ENCODE measurements around the gene NAT10. TPM values are rescaled to one million over a fixed set of nuclear protein-coding genes. Genes with fewer than 3 reads are reported as not detected.

NAT10 gene
- total RNA-seq, 1 donor from 2014 or later, result 11.3 TPM

DNA sequence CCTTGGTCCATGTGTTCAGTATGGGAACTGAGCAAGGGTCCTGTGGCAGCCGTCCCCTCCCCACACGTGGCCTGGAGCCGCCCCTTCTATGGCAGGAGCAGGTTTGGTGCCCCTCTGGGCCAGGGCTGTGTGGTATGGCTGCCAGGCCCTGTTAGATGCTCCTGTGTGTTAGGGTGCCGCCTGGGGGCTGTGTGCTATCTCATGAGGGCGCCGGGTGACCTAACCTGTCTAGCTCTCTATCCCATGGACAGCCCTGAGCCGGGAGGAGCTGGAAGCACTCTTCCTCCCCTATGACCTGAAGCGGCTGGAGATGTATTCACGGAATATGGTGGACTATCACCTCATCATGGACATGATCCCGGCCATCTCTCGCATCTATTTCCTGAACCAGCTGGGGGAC, 34.7 kb downstream of the NAT10 start:
- intact Hi-C loops (cut with DNase I), result no loop called here
- TF ChIP-seq, protein P1, sequence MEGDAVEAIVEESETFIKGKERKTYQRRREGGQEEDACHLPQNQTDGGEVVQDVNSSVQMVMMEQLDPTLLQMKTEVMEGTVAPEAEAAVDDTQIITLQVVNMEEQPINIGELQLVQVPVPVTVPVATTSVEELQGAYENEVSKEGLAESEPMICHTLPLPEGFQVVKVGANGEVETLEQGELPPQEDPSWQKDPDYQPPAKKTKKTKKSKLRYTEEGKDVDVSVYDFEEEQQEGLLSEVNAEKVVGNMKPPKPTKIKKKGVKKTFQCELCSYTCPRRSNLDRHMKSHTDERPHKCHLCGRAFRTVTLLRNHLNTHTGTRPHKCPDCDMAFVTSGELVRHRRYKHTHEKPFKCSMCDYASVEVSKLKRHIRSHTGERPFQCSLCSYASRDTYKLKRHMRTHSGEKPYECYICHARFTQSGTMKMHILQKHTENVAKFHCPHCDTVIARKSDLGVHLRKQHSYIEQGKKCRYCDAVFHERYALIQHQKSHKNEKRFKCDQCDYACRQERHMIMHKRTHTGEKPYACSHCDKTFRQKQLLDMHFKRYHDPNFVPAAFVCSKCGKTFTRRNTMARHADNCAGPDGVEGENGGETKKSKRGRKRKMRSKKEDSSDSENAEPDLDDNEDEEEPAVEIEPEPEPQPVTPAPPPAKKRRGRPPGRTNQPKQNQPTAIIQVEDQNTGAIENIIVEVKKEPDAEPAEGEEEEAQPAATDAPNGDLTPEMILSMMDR (IDR thresholded peaks at IDR 0.05), result no peak
- no peak for DNase-seq (ENCODE audit: low spot score in 2 of 2)
- H3K36me3 ChIP-seq, result peaks cover 89 to 97% of the 10 kb centered on the region in 2 donors
- H3K9me3 ChIP-seq, result no peaks in the 10 kb centered on the region
- no peak overlapping the region for H3K4me3 ChIP-seq
- no peaks in the 10 kb centered on the region for H3K27me3 ChIP-seq
- H3K27ac ChIP-seq, result no peak overlapping the region
- H3K4me1 ChIP-seq, result no peaks in the 10 kb centered on the region

DNA sequence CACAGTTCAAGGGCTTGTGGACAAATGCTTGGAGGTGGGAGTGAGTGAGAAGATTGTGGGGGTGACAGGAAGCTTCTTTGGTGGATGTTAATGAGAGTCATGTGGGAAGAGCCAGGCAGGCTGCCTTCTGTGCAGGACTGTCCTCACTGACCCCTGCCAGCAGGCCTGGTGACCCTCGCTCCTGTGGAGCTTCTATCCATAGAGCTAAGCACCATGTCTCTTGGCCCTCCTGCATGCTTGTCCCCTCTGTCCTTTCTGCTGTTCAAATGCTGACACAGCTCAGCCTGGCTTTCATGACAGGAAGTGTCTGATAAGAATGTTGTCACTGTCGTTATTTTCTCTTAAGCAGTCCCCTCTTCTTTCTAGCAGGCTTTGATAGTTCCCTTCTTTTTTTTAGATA, 37.6 kb downstream of the NAT10 start:
- no peaks in the 10 kb centered on the region for H3K27me3 ChIP-seq
- TF ChIP-seq, protein P1 (IDR thresholded peaks at IDR 0.05), result no peak
- no peak for DNase-seq (ENCODE audit: low spot score in 2 of 2)
- H3K9me3 ChIP-seq, result no peaks in the 10 kb centered on the region
- intact Hi-C loops (cut with DNase I), result no loop called here
- no peaks in the 10 kb centered on the region for H3K4me1 ChIP-seq
- H3K27ac ChIP-seq, result no peak overlapping the region
- peaks cover 90 to 97% of the 10 kb centered on the region in 2 donors for H3K36me3 ChIP-seq
- H3K4me3 ChIP-seq, result no peak overlapping the region

DNA sequence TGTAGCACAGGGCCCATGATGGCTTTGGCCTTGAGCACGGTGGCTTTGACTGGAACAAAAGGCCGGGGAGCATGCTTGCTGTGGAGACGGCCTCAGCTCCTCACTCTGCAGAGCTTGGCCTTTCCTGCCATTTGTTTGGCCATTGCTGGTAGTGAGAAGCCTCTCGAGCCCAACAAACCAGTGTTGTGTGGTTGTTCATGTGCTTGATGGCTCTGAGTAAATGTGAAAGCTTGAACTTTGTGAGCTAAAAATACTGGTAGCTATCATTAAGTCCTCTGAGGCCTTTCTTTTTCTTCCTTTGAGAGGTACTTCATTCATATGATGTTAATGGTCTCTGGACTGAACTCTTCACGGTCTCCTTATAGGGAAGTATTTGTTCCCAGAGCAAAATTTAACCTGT, 39.6 kb downstream of the NAT10 start:
- intact Hi-C loops (cut with DNase I), result no loop called here
- no peak for DNase-seq (ENCODE audit: low spot score in 2 of 2)
- Histone ChIP-seq H3K9me3 (no peaks in the 10 kb centered on the region), H3K36me3 (peaks cover 81 to 97% of the 10 kb centered on the region in 2 donors), H3K4me1 (no peaks in the 10 kb centered on the region), H3K27ac (no peak overlapping the region), H3K27me3 (no peaks in the 10 kb centered on the region), H3K4me3 (no peak overlapping the region)
- TF ChIP-seq, protein P1 (IDR thresholded peaks at IDR 0.05), result no peak

DNA sequence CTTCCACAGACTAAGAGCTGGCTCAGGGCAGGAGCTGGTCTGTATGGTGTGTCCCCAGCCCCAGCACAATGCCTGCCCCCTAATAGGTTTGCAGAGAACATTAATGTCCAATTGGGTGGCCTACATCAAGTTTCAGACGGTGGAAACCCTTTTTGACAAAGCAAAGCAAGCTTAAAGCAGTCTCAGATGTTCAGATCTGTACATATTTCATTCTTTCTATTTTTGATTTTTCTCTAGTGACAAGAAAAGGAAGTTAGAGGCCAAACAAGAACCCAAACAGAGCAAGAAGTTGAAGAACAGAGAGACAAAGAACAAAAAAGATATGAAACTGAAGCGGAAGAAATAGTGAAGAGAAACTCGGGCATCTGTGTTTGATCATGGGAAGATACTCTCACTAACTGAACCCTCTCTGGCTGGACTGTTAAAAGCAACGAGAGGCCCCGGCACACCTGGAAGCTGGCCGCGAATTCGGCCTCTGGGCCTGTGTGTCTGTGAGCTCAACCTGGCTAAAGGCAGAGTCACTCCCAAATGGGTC, 40.5 kb downstream of the NAT10 start:
- intact Hi-C loops (cut with DNase I), result no loop called here
- H3K9me3 ChIP-seq, result no peaks in the 10 kb centered on the region
- H3K36me3 ChIP-seq, result peaks cover 75 to 96% of the 10 kb centered on the region in 2 donors

DNA sequence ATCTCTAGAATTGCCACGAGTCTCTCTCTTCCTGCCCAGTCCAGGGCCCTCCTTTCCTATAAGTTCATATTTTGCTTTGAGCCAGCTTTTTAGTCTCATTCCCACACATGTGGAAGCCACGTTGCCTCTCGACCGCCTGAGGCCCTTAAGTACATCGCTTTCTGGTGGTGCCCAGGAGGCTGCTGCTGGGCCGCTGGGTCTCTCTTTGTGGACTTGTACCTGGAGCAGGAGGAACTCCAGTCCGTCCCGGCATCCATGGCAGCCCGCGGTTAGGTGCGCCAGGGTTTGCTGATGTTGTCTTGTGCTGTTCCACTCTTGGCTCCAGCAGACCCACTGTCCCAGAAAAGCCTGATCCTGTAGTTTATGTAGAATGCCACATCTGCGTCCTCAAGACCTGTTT, 41.0 kb downstream of the NAT10 start:
- H3K27me3 ChIP-seq, result no peaks in the 10 kb centered on the region
- no peak overlapping the region for H3K4me3 ChIP-seq
- intact Hi-C loops (cut with DNase I), result no loop called here
- no peaks in the 10 kb centered on the region for H3K4me1 ChIP-seq
- DNase-seq (ENCODE audit: low spot score in 2 of 2), result no peak
- no peak overlapping the region for H3K27ac ChIP-seq
- H3K36me3 ChIP-seq, result peaks cover 71 to 95% of the 10 kb centered on the region in 2 donors
- H3K9me3 ChIP-seq, result no peaks in the 10 kb centered on the region
- TF ChIP-seq, protein P1 (IDR thresholded peaks at IDR 0.05), result no peak

More for the DNA sequence above, 40.5 kb downstream of the NAT10 start:
- H3K27me3 ChIP-seq, result no peaks in the 10 kb centered on the region
- no peak for DNase-seq (ENCODE audit: low spot score in 2 of 2)
- H3K4me1 ChIP-seq, result no peaks in the 10 kb centered on the region
- TF ChIP-seq, protein P1 (IDR thresholded peaks at IDR 0.05), result no peak
- H3K4me3 ChIP-seq, result no peak overlapping the region
- no peak overlapping the region for H3K27ac ChIP-seq

DNA sequence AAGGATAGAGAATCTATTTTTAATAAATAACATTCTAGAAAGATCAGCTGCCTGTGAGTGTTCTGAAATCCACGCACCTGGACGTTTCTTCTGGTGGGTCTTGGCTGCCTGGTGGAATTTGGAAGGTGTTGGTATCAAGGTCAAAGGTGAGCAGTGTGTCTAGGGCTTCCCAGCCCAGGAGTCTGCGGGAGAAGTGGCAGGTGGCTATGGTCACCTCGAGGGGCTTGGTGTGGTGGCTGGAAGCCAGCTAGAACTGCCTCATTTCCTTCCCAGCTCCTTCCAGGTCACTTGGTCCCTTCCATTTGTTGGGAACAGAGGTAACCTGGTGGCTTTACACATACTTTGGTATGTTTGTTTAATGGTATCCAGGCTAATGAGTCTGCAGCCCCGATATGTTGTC, 41.4 kb downstream of the NAT10 start:
- Histone ChIP-seq H3K27ac (no peak overlapping the region), H3K27me3 (no peaks in the 10 kb centered on the region), H3K4me1 (no peaks in the 10 kb centered on the region), H3K9me3 (no peaks in the 10 kb centered on the region), H3K4me3 (no peak overlapping the region), H3K36me3 (peaks cover 71 to 95% of the 10 kb centered on the region in 2 donors)
- DNase-seq (ENCODE audit: low spot score in 2 of 2), result no peak
- intact Hi-C loops (cut with DNase I), result no loop called here
- TF ChIP-seq, protein P1 (IDR thresholded peaks at IDR 0.05), result no peak
